Stimulated activated CD4-positive, alpha-beta T cell treated with anti-CD3 and anti-CD28 coated beads, Interleukin-4, amount 100 ng/mL, for 24 hours (primary cell): ENCODE results near the gene KIF1A.
A peak's percentile ranks its signal among the peaks of the same experiment; 100 is the strongest.

Experiments
- DNase-seq: peaks from one replicate; pipeline ENCODE4 v3.0.0-alpha.2; 2020

KIF1A gene

GRCh38 chr2:240819858-240820606 lies at the start of gene KIF1A:
Gene KIF1A, minus strand, starts transcription at chr2:240820219. Its CDS starts 22,467 bp downstream, at chr2:240797752.
- DNase-seq = no peak

GRCh38 chr2:240869109-240869955 lies 49.3 kb upstream of the KIF1A start:
- no peak for DNase-seq

GRCh38 chr2:240868286-240869108 lies 48.5 kb upstream of the KIF1A start, which contains the start of gene AGXT:
Gene AGXT, plus strand, starts transcription at chr2:240868824. Its CDS starts 42 bp downstream, at chr2:240868866.
- no peak for DNase-seq

- DNase-seq = no peak
Measured at GRCh38 chr2:240865391-240865790, 45.4 kb upstream of the KIF1A start.

GRCh38 chr2:240864475-240864874 lies 44.5 kb upstream of the KIF1A start:
- no peak for DNase-seq

GRCh38 chr2:240861547-240861946 lies 41.5 kb upstream of the KIF1A start:
- DNase-seq = no peak

- no peak for DNase-seq
Measured at GRCh38 chr2:240858871-240859270, 38.9 kb upstream of the KIF1A start.

GRCh38 chr2:240858321-240858720 lies 38.3 kb upstream of the KIF1A start:
- no peak for DNase-seq

GRCh38 chr2:240857039-240858008 lies 37.3 kb upstream of the KIF1A start:
- DNase-seq = no peak

- no peak for DNase-seq
Measured at GRCh38 chr2:240856151-240856980, 36.3 kb upstream of the KIF1A start.

- no peak for DNase-seq
Measured at GRCh38 chr2:240855670-240856069, 35.7 kb upstream of the KIF1A start.

GRCh38 chr2:240852671-240853314 lies 32.8 kb upstream of the KIF1A start:
- DNase-seq = no peak

GRCh38 chr2:240851078-240851991 lies 31.3 kb upstream of the KIF1A start:
- peak; percentile 84 for DNase-seq

- no peak for DNase-seq
Measured at GRCh38 chr2:240850756-240851077, 30.7 kb upstream of the KIF1A start.

GRCh38 chr2:240850026-240850425 lies 30.0 kb upstream of the KIF1A start:
- DNase-seq = no peak

GRCh38 chr2:240848900-240849680 lies 29.1 kb upstream of the KIF1A start:
- DNase-seq = no peak

GRCh38 chr2:240847817-240848216 lies 27.8 kb upstream of the KIF1A start:
- no peak for DNase-seq

- no peak for DNase-seq
Measured at GRCh38 chr2:240846873-240847595, 27.0 kb upstream of the KIF1A start.
